GM12878 (cell line): Measurements from ENCODE around the gene CD79A. TPM values are rescaled to one million over a fixed set of nuclear protein-coding genes. Genes with fewer than 3 reads are reported as not detected.

Source experiments
- ATAC-seq: fragments of 200-7000 bp; cut with Tn5 transposase; 3 replicates; pipeline ENCODE4 v1.9.1; 2020; ENCODE audit warnings: mild to moderate bottlenecking, moderate library complexity
- BruUV-seq: library from RNA; stranded (reverse); fragments of 400-500 nt; replicated peaks from 2 replicates; lab custom pipeline; 2021; lab: Mats Ljungman, UMichigan
- CTCF ChIA-PET: fragments of 300-600 bp; sonication (Branson Sonifier 250); formaldehyde crosslinking; extraction: SDS; loops from one replicate; lab custom pipeline; 2021; ENCODE audit warnings: inconsistent platforms; lab: Yijun Ruan, JAX
- POLR2A ChIA-PET: fragments of 350-600 bp; formaldehyde crosslinking; extraction: SDS; loops from one replicate; lab custom pipeline; 2021; ENCODE audit warnings: inconsistent platforms; lab: Charles Lee
- RAD21 ChIA-PET: fragments of 300-600 bp; sonication (Branson Sonifier 250); formaldehyde crosslinking; loops from one replicate; lab custom pipeline; 2023; ENCODE audit warnings: antibody characterized with exemption; ENCODE audit not compliant: unreplicated experiment; lab: Charles Lee
- SMC1A ChIA-PET: fragments of 300-600 bp; sonication (Branson Sonifier 250); formaldehyde crosslinking; loops from one replicate; lab custom pipeline; 2023; ENCODE audit not compliant: unreplicated experiment, uncharacterized antibody; lab: Charles Lee
- DNase-seq: peaks from one replicate; pipeline ENCODE4 v3.0.0-alpha.2; 2011; ENCODE audit warnings: low read depth, low spot score
- FAIRE-seq: peaks from 3 replicates; lab custom pipeline; 2011; peaks lifted over from hg19 to GRCh38; lab: Jason Lieb, UNC
- H2AFZ ChIP-seq: 2 replicates; pipeline ENCODE4 v1.6.0; 2011; ENCODE audit warnings: low read depth, low read length, control low read depth; ENCODE audit not compliant: control insufficient read depth
- H3K27ac ChIP-seq: 2 replicates; pipeline ENCODE4 v1.5.1; 2011; ENCODE audit warnings: control low read depth; ENCODE audit not compliant: control insufficient read depth, insufficient read depth
- H3K27me3 ChIP-seq, 2 experiments: replicated peaks in 1 of 2; 2 replicates each; pipeline versions ENCODE4 v1.6.0 to v1.6.1; 2011; ENCODE audit warnings: low read length in 1 of 2; ENCODE audit not compliant: control insufficient read depth in 2 of 2, insufficient read depth in 2 of 2
- H3K36me3 ChIP-seq, 2 experiments: 2 replicates each; pipeline ENCODE4 v1.5.1; 2011; ENCODE audit warnings: low read length in 1 of 2; ENCODE audit not compliant: control insufficient read depth in 2 of 2, insufficient read depth in 2 of 2
- H3K4me1 ChIP-seq: 2 replicates; pipeline ENCODE4 v1.6.1; 2011; ENCODE audit warnings: mild to moderate bottlenecking, low read length, moderate library complexity, mixed read lengths; ENCODE audit not compliant: control insufficient read depth, insufficient read depth
- H3K4me2 ChIP-seq: 2 replicates; pipeline ENCODE4 v1.6.0; 2011; ENCODE audit warnings: control low read depth; ENCODE audit not compliant: control insufficient read depth, insufficient read depth
- H3K4me3 ChIP-seq: fragments of 200-600 bp; sonication (generic); 2 replicates; pipeline ENCODE4 v1.5.1; 2016
- H3K79me2 ChIP-seq: 2 replicates; pipeline ENCODE4 v1.6.0; 2011; ENCODE audit warnings: low read length; ENCODE audit not compliant: control insufficient read depth, insufficient read depth
- H3K9ac ChIP-seq: 2 replicates; pipeline ENCODE4 v1.8.0; 2011; ENCODE audit warnings: low read length, control low read depth, mixed read lengths; ENCODE audit not compliant: control insufficient read depth, insufficient read depth
- H3K9me3 ChIP-seq: replicated peaks from 3 replicates; pipeline ENCODE4 v1.5.1; 2011; ENCODE audit warnings: mild to moderate bottlenecking, low read length; ENCODE audit not compliant: control insufficient read depth, insufficient read depth
- H4K20me1 ChIP-seq: 2 replicates; pipeline ENCODE4 v1.6.0; 2011; ENCODE audit not compliant: control insufficient read depth, insufficient read depth
- CBX5 ChIP-seq: sonication (generic); IDR thresholded peaks from 2 replicates; pipeline ENCODE4 v1.6.1; 2016; ENCODE audit warnings: low read depth, moderate library complexity, mild to moderate bottlenecking, inconsistent platforms
- CHD4 ChIP-seq: fragments of 200-600 bp; sonication (generic); IDR thresholded peaks from 2 replicates; pipeline ENCODE4 v1.6.1; 2016; ENCODE audit warnings: mild to moderate bottlenecking
- EP300 ChIP-seq, 2 experiments: fragments of 150-350 bp in 1 of 2; IDR thresholded peaks; 2 replicates each; pipeline ENCODE4 v1.6.1; 2011 to 2012; ENCODE audit warnings: low read depth in 2 of 2, low read length in 2 of 2, borderline replicate concordance in 1 of 2, improper control_type of control experiment in 1 of 2, inconsistent platforms in 1 of 2; ENCODE audit not compliant: control insufficient read depth in 1 of 2
- GABPA ChIP-seq: IDR thresholded peaks from 2 replicates; pipeline ENCODE4 v1.6.1; 2014; ENCODE audit warnings: antibody characterized with exemption, low read depth, mild to moderate bottlenecking, inconsistent platforms
- HDGF ChIP-seq: fragments of 450-650 bp; IDR thresholded peaks from 2 replicates; pipeline ENCODE4 v1.6.1; 2016; ENCODE audit warnings: antibody characterized with exemption
- MEF2A ChIP-seq: IDR thresholded peaks from 2 replicates; pipeline ENCODE4 v1.6.1; 2011; ENCODE audit warnings: low read depth, mild to moderate bottlenecking, low read length, moderate library complexity; ENCODE audit not compliant: insufficient read depth
- MYB ChIP-seq: fragments of 150-350 bp; IDR thresholded peaks from 2 replicates; pipeline ENCODE4 v1.6.1; 2014; ENCODE audit warnings: mild to moderate bottlenecking, low read depth, low read length, borderline replicate concordance
- NFXL1 ChIP-seq: fragments of 450-650 bp; IDR thresholded peaks from 2 replicates; pipeline ENCODE4 v1.6.1; 2017; ENCODE audit warnings: antibody characterized with exemption, mild to moderate bottlenecking, borderline replicate concordance
- NFYB ChIP-seq: IDR thresholded peaks from 2 replicates; pipeline ENCODE4 v1.6.1; 2011; ENCODE audit warnings: low read depth, mild to moderate bottlenecking, low read length, improper control_type of control experiment, moderate library complexity; ENCODE audit not compliant: insufficient read depth
- RCOR1 ChIP-seq: conservative IDR thresholded peaks from 2 replicates; pipeline ENCODE4 v1.6.1; 2012; ENCODE audit warnings: low read depth, low read length, improper control_type of control experiment
- RUNX3 ChIP-seq: IDR thresholded peaks from 2 replicates; pipeline ENCODE4 v1.6.1; 2012; ENCODE audit warnings: low read length, inconsistent platforms
- SP1 ChIP-seq: IDR thresholded peaks from one replicate; pipeline ENCODE4 v1.6.1; 2011; ENCODE audit warnings: low read depth, low read length
- SREBF1 ChIP-seq: IDR thresholded peaks from 2 replicates; pipeline ENCODE4 v1.6.1; 2012; ENCODE audit warnings: mild to moderate bottlenecking, low read length
- SREBF2 ChIP-seq: IDR thresholded peaks from 2 replicates; pipeline ENCODE4 v1.6.1; 2012; ENCODE audit warnings: mild to moderate bottlenecking, low read length
- TCF3 ChIP-seq: IDR thresholded peaks from 2 replicates; pipeline ENCODE4 v1.6.1; 2012; ENCODE audit warnings: low read depth, mild to moderate bottlenecking, low read length, borderline replicate concordance; ENCODE audit not compliant: insufficient read depth
- ZBED1 ChIP-seq: IDR thresholded peaks from 2 replicates; pipeline ENCODE4 v1.6.1; 2016; ENCODE audit warnings: borderline replicate concordance
- ZNF687 ChIP-seq: fragments of 450-650 bp; IDR thresholded peaks from 2 replicates; pipeline ENCODE4 v1.6.1; 2017; ENCODE audit warnings: mild to moderate bottlenecking, moderate library complexity
- ZSCAN29 ChIP-seq: fragments of 450-650 bp; IDR thresholded peaks from 2 replicates; pipeline ENCODE4 v1.6.1; 2017; ENCODE audit warnings: mild to moderate bottlenecking, moderate library complexity
- WGBS: methylation state at CpG from one replicate; pipeline ENCODE4 v1.1.6; 2016; ENCODE audit warnings: low lambda C conversion rate; ENCODE audit not compliant: insufficient replicate concordance, insufficient coverage; ENCODE audit errors: missing lambda C conversion rate; 5-methylcytosine and 5-hydroxymethylcytosine counted together
- in situ Hi-C: fragments of 300-500 bp; cut with MboI; formaldehyde crosslinking; loops from 9 replicates; pipeline ENCODE4 v1.14.3; 2018; ENCODE audit warnings: mixed read lengths
- intact Hi-C: fragments of 100-400 bp; cut with micrococcal nuclease; formaldehyde crosslinking; loops from one replicate; pipeline ENCODE4 v1.14.2; 2022; ENCODE audit not compliant: unreplicated experiment
- polyA plus RNA-seq, 11 experiments: library from polyadenylated mRNA; depleted of rRNA in 4 of 11; unstranded in 6 of 11; stranded (reverse) in 5 of 11; fragments of >200 nt; fragmentation: Nextera tagmentation in 4 of 11; fragmentation: Illumina TruSeq in 1 of 11; extraction: Ambion mirVana in 4 of 11; extraction: Trizol in 1 of 11; gene quantifications; 1 replicate in 1 of 11; 2 replicates in 10 of 11; pipeline versions ENCODE4 v1.2.1 to v1.2.3, GENCODE V29; 2011 to 2016; ENCODE audit warnings: inconsistent platforms in 2 of 11, missing spikeins in 2 of 11, low read depth in 1 of 11
- total RNA-seq, 4 experiments: library from RNA; depleted of rRNA in 3 of 4; stranded (reverse); fragments of >200 nt in 3 of 4; fragmentation: Illumina TruSeq in 1 of 4; extraction: Trizol in 1 of 4; gene quantifications; 2 replicates each; pipeline versions ENCODE4 v1.2.1 to v1.2.3, GENCODE V29; 2013 to 2021

Gene CD79A
- total and polyA plus RNA-seq, 10 of the 15 experiments (the other 5 are each of a cell fraction or from before 2014, with no cell fraction given): 38.8 to 414 (median 282) TPM

GRCh38 chr19:41926028-41926762 is 49.1 kb downstream of the CD79A start:
- ChIA-PET RAD21 (no interaction called here), SMC1A (no interaction called here), POLR2A (no interaction called here), CTCF (no interaction called here)
- Histone ChIP-seq H2AFZ (no peak overlapping the region), H3K27ac (no peak overlapping the region), H3K9ac (no peak overlapping the region), H3K36me3 (no peaks in the 10 kb centered on the region), H3K4me2 (no peak overlapping the region), H3K27me3 (peaks cover 13% of the 10 kb centered on the region in 2 experiments), H3K9me3 (no peaks in the 10 kb centered on the region), H3K4me1 (peaks cover 8% of the 10 kb centered on the region), H3K4me3 (no peak overlapping the region), H4K20me1 (no peaks in the 10 kb centered on the region), H3K79me2 (no peaks in the 10 kb centered on the region)
- no peak for TF ChIP-seq HDGF
- no peak for TF ChIP-seq CHD4
- TF ChIP-seq SREBF2: no peak
- TF ChIP-seq RUNX3: no peak
- no peak for TF ChIP-seq SP1
- no peak for TF ChIP-seq MEF2A
- TF ChIP-seq ZNF687: no peak
- TF ChIP-seq NFYB: no peak
- no peak for TF ChIP-seq ZSCAN29
- TF ChIP-seq NFXL1: no peak
- no peak for TF ChIP-seq CBX5
- no peak for TF ChIP-seq GABPA
- TF ChIP-seq TCF3: no peak
- no peak for TF ChIP-seq RCOR1
- TF ChIP-seq EP300 (IDR thresholded peaks at IDR 0.05; ENCODE audit: borderline replicate concordance in 1 of 2, control insufficient read depth in 1 of 2, low read depth in 2 of 2, low read length in 2 of 2): no peak
- no peak for TF ChIP-seq SREBF1
- TF ChIP-seq MYB: no peak
- no peak for TF ChIP-seq ZBED1
- FAIRE-seq: no peak
- intact Hi-C loops (no loop called here), in situ Hi-C loops (loop anchor here (25.0 kb wide), 1 partner anchor 1836 kb away; the partner anchor contains the start of gene SMG9)
- DNase-seq: no peak
- BruUV-seq: no TSS peak
- no peak for ATAC-seq
- 62% methylated on average over 25 of the region's 27 CpGs for WGBS
